NB4 (cell line): ENCODE measurements around the gene COMT.

Experiments used
- CTCF ChIP-seq: IDR thresholded peaks from one replicate; pipeline ENCODE4 v1.5.1; 2012; ENCODE audit warnings: low read depth, low read length
- MYC ChIP-seq: IDR thresholded peaks from 2 replicates; pipeline ENCODE4 v1.6.1; 2011; ENCODE audit warnings: low read depth, low read length
- TF ChIP-seq, protein P1 (sequence below): IDR thresholded peaks from 2 replicates; pipeline ENCODE4 v1.6.1; 2011; ENCODE audit warnings: low read depth, low read length

- TF ChIP-seq CTCF, result no peak
- TF ChIP-seq, protein P1, sequence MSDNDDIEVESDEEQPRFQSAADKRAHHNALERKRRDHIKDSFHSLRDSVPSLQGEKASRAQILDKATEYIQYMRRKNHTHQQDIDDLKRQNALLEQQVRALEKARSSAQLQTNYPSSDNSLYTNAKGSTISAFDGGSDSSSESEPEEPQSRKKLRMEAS, result no peak
- TF ChIP-seq MYC, result no peak
Measured at GRCh38 chr22:20011993-20012740, 70.6 kb downstream of the COMT start.
